ENCODE data around the gene HNRNPUL2.
"Not testable (repeated sequence)": the region's sequence is repeated elsewhere in the genome, so short reads cannot be mapped to it uniquely, and the experiment has no call there.

- not testable (repeated sequence) for TF ChIP-seq CTCF (conservative IDR thresholded peaks at IDR 0.05; ENCODE audit: low read depth, low read length); SMC3 (IDR thresholded peaks at IDR 0.05; ENCODE audit: low read depth, low read length); RAD21 (IDR thresholded peaks at IDR 0.05; ENCODE audit: low read length); POLR2A (IDR thresholded peaks at IDR 0.05; ENCODE audit: low read depth, low read length); BHLHE40 (IDR thresholded peaks at IDR 0.05; ENCODE audit: low read depth, low read length); USF2 (IDR thresholded peaks at IDR 0.05; ENCODE audit: low read depth, low read length); MAFK (IDR thresholded peaks at IDR 0.05; ENCODE audit: low read depth, low read length); RCOR1 (IDR thresholded peaks at IDR 0.05; ENCODE audit: insufficient replicate concordance, low read length); RFX5 (IDR thresholded peaks at IDR 0.05; ENCODE audit: low read depth, low read length); CEBPB (IDR thresholded peaks at IDR 0.05; ENCODE audit: low read depth, low read length); FOS (IDR thresholded peaks at IDR 0.05; ENCODE audit: low read depth, low read length); MXI1 (IDR thresholded peaks at IDR 0.05; ENCODE audit: borderline replicate concordance, low read depth, low read length); CHD1 (IDR thresholded peaks at IDR 0.05; ENCODE audit: low read depth, low read length)
These were observed 33.6 kb upstream of the HNRNPUL2 start for GRCh38 chr11:62760867-62761227.

Data from IMR-90 (cell line).